Bronchial epithelial cell (primary cell): ENCODE data around the gene PLCB1. TPM values are rescaled to one million over a fixed set of nuclear protein-coding genes. Genes with fewer than 3 reads are reported as not detected.
"Not testable (repeated sequence)": the region's sequence is repeated elsewhere in the genome, so short reads cannot be mapped to it uniquely, and the experiment has no call there.

Source experiments
- DNase-seq: peaks from one replicate; pipeline ENCODE4 v3.0.0-alpha.2; 2010; ENCODE audit warnings: low read depth
- FAIRE-seq: peaks from 2 replicates; lab custom pipeline; 2011; peaks lifted over from hg19 to GRCh38; lab: Jason Lieb, UNC
- H3K27me3 ChIP-seq: 2 replicates; pipeline ENCODE4 v1.5.1; 2011; ENCODE audit warnings: low read length; ENCODE audit not compliant: control insufficient read depth, insufficient read depth
- H3K36me3 ChIP-seq: 2 replicates; pipeline ENCODE4 v1.5.1; 2011; ENCODE audit warnings: low read length; ENCODE audit not compliant: control insufficient read depth, insufficient read depth
- H3K4me3 ChIP-seq: 2 replicates; pipeline ENCODE4 v1.5.1; 2011; ENCODE audit warnings: mild to moderate bottlenecking, low read depth, low read length, control low read depth
- total RNA-seq: library from RNA; depleted of rRNA; stranded (reverse); fragments of >200 nt; gene quantifications from 2 replicates; pipeline ENCODE4 v1.2.1, GENCODE V29; 2014
- TF ChIP-seq, protein P1 (sequence below): IDR thresholded peaks from 2 replicates; pipeline ENCODE4 v1.5.1; 2011; ENCODE audit warnings: mild to moderate bottlenecking, moderate library complexity, low read length, control low read depth, inconsistent platforms; ENCODE audit not compliant: insufficient read depth, severe bottlenecking

Gene PLCB1
- total RNA-seq, 1 donor from 2014 or later, result 1.1 TPM

DNA sequence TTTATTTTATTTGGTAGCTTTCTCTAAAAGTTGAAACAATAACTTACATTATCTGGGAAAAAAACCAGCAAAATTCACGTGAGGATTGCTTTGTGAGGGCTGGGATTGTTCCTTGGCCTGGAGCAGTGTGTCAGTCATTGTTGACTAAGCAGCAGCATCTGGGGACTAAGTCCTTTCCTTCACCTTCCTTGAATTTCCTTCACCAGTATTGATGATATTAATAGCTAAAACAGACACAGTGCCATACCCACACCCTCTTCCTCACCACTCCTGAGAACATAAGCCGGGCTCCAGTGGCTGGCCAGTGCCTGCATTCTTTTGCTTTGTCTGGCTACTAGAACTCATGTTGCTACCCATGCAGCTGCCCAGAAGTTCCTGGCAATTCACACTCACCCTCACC, 23.7 kb downstream of the PLCB1 start:
- Histone ChIP-seq H3K27me3 (no peaks in the 10 kb centered on the region), H3K4me3 (no peak overlapping the region), H3K36me3 (no peaks in the 10 kb centered on the region)
- FAIRE-seq (peak; percentile 28), DNase-seq (no peak)
- TF ChIP-seq, protein P1, sequence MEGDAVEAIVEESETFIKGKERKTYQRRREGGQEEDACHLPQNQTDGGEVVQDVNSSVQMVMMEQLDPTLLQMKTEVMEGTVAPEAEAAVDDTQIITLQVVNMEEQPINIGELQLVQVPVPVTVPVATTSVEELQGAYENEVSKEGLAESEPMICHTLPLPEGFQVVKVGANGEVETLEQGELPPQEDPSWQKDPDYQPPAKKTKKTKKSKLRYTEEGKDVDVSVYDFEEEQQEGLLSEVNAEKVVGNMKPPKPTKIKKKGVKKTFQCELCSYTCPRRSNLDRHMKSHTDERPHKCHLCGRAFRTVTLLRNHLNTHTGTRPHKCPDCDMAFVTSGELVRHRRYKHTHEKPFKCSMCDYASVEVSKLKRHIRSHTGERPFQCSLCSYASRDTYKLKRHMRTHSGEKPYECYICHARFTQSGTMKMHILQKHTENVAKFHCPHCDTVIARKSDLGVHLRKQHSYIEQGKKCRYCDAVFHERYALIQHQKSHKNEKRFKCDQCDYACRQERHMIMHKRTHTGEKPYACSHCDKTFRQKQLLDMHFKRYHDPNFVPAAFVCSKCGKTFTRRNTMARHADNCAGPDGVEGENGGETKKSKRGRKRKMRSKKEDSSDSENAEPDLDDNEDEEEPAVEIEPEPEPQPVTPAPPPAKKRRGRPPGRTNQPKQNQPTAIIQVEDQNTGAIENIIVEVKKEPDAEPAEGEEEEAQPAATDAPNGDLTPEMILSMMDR, result no peak

DNA sequence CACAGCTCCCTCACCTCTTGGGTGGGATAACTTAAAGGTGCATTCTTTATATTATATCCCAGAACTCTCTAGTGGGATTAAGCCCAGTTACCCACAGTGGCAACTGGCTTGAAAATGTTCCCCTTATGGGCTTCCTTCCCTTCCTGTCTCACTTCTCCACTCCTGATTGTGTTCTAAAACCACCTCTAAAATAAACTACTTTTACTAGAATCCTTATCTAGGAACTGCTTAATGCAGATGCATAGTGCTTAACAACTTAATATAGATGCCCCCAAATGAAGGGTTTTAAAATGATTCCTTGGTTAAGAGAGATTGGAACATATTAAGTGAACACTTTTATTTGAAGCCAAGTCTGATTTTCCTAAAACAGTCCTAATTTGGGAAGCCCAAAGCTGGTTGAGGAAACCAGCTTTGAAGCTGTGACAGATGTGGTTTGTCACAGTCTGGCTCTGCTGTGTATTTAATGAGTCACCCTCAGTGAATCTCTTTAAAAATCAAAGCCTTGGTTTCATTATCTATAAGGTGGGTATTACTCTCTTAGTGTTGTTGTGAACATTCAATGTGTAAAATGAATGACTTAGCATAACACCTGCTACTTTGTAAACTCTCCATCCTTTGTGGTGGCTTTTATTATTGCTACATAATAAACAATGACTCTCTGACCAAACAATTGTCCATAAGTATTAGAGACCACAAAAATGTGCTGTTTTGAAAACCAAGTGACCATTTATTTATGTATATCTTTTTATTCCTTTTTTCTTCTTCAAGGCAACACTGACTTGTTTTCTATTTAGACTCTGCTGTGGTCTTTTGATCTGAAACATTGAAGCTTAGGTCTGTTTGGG, 24.4 kb downstream of the PLCB1 start:
- H3K27me3 ChIP-seq, result no peaks in the 10 kb centered on the region
- no peaks in the 10 kb centered on the region for H3K36me3 ChIP-seq
- no peak overlapping the region for H3K4me3 ChIP-seq
- TF ChIP-seq, protein P1, result no peak
- DNase-seq, result peak; percentile 27
- FAIRE-seq, result no peak

DNA sequence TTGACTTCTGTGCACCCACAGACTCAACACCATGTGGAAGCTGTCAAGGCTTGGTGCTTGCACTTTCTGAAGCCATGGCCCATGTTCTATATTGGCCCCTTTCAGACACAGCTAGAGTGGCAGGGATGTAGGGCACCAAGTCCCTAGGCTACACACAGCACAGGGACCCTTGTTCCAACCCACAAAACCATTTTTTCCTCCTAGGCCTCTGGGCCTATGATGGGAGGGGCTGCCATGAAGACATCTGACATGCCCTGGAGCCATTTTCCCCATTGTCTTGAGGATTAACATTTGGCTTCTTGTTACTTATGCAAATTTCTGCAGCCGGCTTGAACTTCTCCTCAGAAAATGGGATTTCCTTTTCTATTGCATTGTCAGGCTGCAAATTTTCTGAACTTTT, 27.2 kb downstream of the PLCB1 start:
- not testable (repeated sequence) for H3K27me3 ChIP-seq, FAIRE-seq, DNase-seq, H3K36me3 ChIP-seq, H3K4me3 ChIP-seq

DNA sequence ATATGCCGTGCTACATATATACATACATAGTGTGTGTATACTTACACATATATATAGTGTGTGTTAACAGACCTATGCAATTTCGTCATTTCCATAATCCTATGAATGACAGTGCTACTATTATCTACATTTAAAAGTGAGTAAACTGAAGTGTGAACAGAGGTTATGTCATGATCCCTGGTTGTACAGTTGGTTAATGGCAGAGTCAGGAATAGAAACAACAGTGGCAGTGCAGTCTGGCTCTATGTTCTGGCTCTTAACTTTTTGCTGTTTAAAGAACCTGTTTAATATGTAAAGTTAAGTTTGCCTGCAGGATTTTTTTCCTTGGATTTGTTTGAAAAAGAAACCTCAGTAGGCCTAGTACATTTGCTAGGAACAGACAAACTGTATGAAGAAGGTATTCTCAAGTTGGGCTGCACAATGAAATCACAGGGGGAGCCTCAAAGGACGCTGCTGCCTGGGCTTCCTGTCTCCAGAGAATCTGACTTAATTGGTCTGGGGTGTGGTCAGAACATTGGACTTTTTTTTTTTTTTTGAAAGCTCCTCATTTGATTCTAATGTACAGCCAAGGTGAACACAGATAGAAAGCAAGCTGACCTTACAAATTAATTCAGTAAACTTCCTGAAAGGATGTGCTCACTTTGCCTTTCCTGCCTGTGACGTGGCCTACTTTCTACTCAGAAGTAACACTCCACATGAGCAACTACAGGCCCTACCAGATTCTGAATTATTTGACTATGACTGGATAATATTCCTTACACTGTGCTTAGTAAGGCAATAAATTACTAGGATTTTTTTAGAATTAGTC, 29.4 kb downstream of the PLCB1 start:
- Histone ChIP-seq H3K27me3 (no peaks in the 10 kb centered on the region), H3K36me3 (no peaks in the 10 kb centered on the region), H3K4me3 (no peak overlapping the region)
- FAIRE-seq, result no peak
- no peak for DNase-seq
- TF ChIP-seq, protein P1, result no peak

DNA sequence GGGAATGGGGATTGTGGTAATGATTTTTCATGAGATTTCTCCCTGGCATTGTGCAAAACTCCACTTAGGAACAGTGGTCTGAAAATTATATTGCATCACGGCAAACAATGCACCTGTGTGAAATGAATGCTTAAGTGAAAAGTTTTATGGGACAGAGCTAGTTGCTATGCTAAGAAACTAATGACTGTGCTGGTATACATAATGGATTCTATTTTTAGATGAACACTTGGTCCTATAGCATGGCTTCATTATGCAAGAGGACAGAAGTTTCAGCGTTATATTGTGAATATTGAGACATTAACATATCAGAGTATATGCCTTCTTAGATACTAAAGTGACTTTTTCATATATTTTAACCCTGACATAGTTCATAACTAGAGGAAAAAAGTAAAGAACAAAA, 30.5 kb downstream of the PLCB1 start:
- TF ChIP-seq, protein P1, result no peak
- no peak for FAIRE-seq
- no peaks in the 10 kb centered on the region for H3K27me3 ChIP-seq
- no peak overlapping the region for H3K4me3 ChIP-seq
- H3K36me3 ChIP-seq, result no peaks in the 10 kb centered on the region
- no peak for DNase-seq

DNA sequence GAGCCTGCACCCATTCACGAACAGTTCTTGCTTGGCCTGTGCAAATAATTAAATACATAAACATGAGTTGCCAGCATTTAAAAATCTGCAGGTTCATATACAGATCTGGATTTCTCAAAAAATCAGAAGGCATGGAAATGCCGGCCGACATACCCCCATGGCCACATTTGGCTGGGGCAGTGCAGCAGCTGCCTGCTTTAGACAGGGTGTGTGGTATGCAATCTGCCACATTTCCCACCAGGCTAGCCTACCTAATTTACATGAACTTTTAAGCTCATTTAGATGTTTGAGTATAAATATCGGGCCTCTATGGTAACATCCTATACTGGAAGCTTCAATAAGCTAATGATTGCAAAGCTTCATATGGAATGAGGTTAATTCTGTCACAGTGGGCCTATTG, 31.5 kb downstream of the PLCB1 start:
- FAIRE-seq, result no peak
- Histone ChIP-seq H3K36me3 (no peaks in the 10 kb centered on the region), H3K27me3 (no peaks in the 10 kb centered on the region), H3K4me3 (no peak overlapping the region)
- DNase-seq, result no peak
- TF ChIP-seq, protein P1, result no peak
